ENCODE measurements around the gene SAMHD1. TPM values are rescaled to one million over a fixed set of nuclear protein-coding genes. Genes with fewer than 3 reads are reported as not detected.

SAMHD1 gene
- total RNA-seq, 4 donors from 2014 or later: 373 to 639 (median 471) TPM

DNA sequence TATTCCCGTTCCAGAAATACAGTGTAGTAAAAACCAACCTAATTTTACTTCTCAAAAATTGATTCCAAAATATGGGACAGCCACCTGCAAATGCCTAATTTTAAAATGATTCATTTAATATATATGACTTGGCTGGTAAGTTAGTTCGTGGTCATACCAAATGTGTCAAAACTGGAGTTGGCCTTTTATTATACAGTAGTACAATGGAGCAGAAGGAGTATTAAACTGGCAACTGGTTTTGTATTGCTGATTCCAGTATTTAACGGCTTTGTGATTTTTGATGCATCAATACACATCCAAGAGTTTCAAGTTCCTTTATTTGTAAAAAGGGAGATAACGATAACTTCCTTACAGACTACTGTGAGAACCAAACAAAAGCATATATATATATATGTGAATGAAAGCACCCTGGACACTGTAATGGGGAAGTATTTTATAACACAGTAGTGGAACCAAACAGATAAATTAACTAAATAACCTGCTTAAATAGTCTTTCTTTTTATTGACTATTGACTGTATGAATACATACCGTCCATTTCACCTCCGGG lies 24.8 kb downstream of the SAMHD1 start:
- H3K36me3 ChIP-seq: peaks cover 84 to 100% (median 99%) of the 10 kb centered on the region in 4 donors
- no peak for DNase-seq (ENCODE audit: extremely low spot score)
- intact Hi-C loops (cut with DNase I): loop anchor here (5.0 kb wide), 1 partner anchor 34 kb away; no protein-coding TSS in a partner anchor
- H3K27ac ChIP-seq (replicated peaks in 1 of 4): no peak overlapping the region
- TF ChIP-seq, protein P1, sequence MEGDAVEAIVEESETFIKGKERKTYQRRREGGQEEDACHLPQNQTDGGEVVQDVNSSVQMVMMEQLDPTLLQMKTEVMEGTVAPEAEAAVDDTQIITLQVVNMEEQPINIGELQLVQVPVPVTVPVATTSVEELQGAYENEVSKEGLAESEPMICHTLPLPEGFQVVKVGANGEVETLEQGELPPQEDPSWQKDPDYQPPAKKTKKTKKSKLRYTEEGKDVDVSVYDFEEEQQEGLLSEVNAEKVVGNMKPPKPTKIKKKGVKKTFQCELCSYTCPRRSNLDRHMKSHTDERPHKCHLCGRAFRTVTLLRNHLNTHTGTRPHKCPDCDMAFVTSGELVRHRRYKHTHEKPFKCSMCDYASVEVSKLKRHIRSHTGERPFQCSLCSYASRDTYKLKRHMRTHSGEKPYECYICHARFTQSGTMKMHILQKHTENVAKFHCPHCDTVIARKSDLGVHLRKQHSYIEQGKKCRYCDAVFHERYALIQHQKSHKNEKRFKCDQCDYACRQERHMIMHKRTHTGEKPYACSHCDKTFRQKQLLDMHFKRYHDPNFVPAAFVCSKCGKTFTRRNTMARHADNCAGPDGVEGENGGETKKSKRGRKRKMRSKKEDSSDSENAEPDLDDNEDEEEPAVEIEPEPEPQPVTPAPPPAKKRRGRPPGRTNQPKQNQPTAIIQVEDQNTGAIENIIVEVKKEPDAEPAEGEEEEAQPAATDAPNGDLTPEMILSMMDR (IDR thresholded peaks at IDR 0.05): no peak
- no peak for TF ChIP-seq POLR2AphosphoS5 (IDR thresholded peaks at IDR 0.05)
- no peak for TF ChIP-seq POLR2A (IDR thresholded peaks at IDR 0.05; ENCODE audit: low read depth)
- TF ChIP-seq EP300 (IDR thresholded peaks at IDR 0.05): no peak
- H3K27me3 ChIP-seq: no peaks in the 10 kb centered on the region
- H3K9me3 ChIP-seq: no peaks in the 10 kb centered on the region
- WGBS: 81% methylated on average over 6 of the region's 6 CpGs
- H3K4me1 ChIP-seq: peaks cover 2 to 45% (median 23%) of the 10 kb centered on the region in 4 donors
- H3K4me3 ChIP-seq: no peak overlapping the region

DNA sequence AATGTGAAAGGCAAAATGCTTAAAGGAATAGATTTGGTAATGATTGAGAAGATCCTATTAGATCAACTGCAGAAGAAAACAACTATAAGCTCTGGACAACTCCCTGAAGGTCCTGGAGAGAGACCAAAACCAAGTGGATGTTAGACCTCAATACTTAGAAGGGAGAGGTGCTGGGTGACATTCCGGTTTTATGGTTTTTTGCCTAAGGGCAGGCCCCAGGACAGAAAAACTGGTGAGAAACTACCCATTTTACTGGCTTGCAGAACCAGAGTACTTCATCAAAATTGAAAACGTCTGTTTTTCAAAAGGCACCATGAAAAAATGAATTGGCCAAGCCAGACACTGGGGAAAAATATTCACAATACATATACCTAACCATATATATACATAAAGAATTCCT lies 26.3 kb downstream of the SAMHD1 start:
- Histone ChIP-seq H3K4me3 (no peak overlapping the region), H3K36me3 (peaks cover 86 to 100% (median 99%) of the 10 kb centered on the region in 4 donors), H3K9me3 (no peaks in the 10 kb centered on the region), H3K4me1 (peaks cover 0 to 30% (median 11%) of the 10 kb centered on the region in 4 donors), H3K27ac (replicated peaks in 1 of 4) (no peak overlapping the region), H3K27me3 (no peaks in the 10 kb centered on the region)
- 82% methylated on average over 2 of the region's 2 CpGs for WGBS
- DNase-seq (ENCODE audit: extremely low spot score): no peak
- intact Hi-C loops (cut with DNase I): loop anchor here (5.0 kb wide), 1 partner anchor 33 kb away; no protein-coding TSS in a partner anchor
- TF ChIP-seq, protein P1 (IDR thresholded peaks at IDR 0.05): no peak
- TF ChIP-seq EP300 (IDR thresholded peaks at IDR 0.05) (no peak), POLR2A (IDR thresholded peaks at IDR 0.05; ENCODE audit: low read depth) (no peak), POLR2AphosphoS5 (IDR thresholded peaks at IDR 0.05) (no peak)

DNA sequence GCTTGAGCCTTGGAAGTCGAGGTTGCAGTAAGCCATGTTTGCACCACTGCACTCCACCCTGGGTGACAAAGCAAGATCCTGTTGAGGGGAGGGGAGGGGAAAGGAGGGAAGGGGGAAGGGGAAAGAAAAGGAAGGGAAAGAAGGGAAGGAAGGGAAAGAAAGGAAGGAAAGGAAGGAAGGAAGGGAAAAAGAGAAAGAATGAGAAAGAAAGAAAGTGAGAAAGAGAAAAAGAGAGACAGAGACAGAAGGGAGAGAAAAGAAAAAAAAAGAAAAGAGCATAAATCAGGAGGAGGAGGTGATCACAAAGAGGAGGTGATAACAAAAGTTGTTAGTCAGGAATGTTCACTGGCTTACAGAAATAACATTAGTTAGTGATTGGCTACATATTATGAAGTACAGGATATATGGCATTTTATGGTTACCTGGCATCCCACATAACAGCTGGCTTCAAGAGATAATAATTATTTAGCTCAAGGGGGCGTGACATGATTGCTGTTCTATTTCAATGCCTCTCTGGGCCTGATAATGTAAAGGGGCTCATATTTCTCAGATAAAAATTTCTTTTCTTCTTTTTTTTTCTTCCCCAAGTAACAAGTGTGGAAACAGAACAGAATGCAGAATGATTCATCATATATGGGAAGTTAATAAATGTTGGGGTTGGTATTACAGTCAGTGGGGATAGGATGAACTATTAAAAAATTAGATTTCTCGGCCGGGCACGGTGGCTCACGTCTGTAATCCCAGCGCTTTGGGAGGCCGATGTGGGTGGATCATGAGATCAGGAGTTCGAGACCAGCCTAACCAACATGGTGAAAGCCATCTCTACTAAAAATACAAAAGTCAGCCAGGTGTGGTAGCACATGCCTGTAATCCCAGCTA lies 27.1 kb downstream of the SAMHD1 start:
- no peak for TF ChIP-seq POLR2AphosphoS5 (IDR thresholded peaks at IDR 0.05)
- no peak for TF ChIP-seq POLR2A (IDR thresholded peaks at IDR 0.05; ENCODE audit: low read depth)
- no peak for TF ChIP-seq EP300 (IDR thresholded peaks at IDR 0.05)
- TF ChIP-seq, protein P1 (IDR thresholded peaks at IDR 0.05): no peak
- intact Hi-C loops (cut with DNase I): loop anchor here (5.0 kb wide), 1 partner anchor 32 kb away; no protein-coding TSS in a partner anchor
- peaks cover 0 to 27% (median 10%) of the 10 kb centered on the region in 4 donors for H3K4me1 ChIP-seq
- no peak for DNase-seq (ENCODE audit: extremely low spot score)
- no peaks in the 10 kb centered on the region for H3K27me3 ChIP-seq
- no peak overlapping the region for H3K4me3 ChIP-seq
- H3K27ac ChIP-seq (replicated peaks in 1 of 4): peak overlapping the region in 1 of 4 donors; percentile 29
- H3K36me3 ChIP-seq: peaks cover 80 to 98% (median 96%) of the 10 kb centered on the region in 4 donors
- 87% methylated on average over 9 of the region's 9 CpGs for WGBS
- no peaks in the 10 kb centered on the region for H3K9me3 ChIP-seq

DNA sequence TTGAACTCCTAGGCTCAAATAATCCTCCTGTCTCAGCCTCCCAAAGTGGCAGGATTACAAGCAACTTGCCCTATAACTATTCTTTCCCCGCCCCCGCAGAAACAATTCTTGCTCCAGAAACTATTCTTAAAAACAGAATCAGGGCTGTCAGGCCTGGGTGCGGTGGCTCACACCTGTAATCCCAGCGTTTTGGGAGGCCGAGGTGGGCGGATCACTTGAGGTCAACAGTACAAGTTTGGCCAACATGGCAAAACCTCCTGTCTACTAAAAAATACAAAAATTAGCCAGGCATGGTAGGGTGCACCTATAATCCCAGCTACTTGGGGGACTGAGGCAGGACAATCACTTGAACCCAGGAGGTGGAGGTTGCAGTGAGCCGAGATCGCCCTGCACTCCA lies 31.2 kb downstream of the SAMHD1 start:
- Histone ChIP-seq H3K4me1 (peaks cover 0 to 19% (median 9%) of the 10 kb centered on the region in 4 donors), H3K36me3 (peaks cover 88 to 98% (median 96%) of the 10 kb centered on the region in 4 donors)
- intact Hi-C loops (cut with DNase I): no loop called here

More for the DNA sequence above, 31.2 kb downstream of the SAMHD1 start:
- 98% methylated on average over 7 of the region's 8 CpGs for WGBS
- H3K9me3 ChIP-seq: no peaks in the 10 kb centered on the region
- H3K27ac ChIP-seq (replicated peaks in 1 of 4): peak overlapping the region in 3 of 4 donors; percentile 3 to 28 (median 28)
- no peaks in the 10 kb centered on the region for H3K27me3 ChIP-seq
- H3K4me3 ChIP-seq: no peak overlapping the region
- TF ChIP-seq POLR2A (IDR thresholded peaks at IDR 0.05; ENCODE audit: low read depth): no peak
- TF ChIP-seq EP300 (IDR thresholded peaks at IDR 0.05): no peak
- TF ChIP-seq, protein P1 (IDR thresholded peaks at IDR 0.05): no peak
- TF ChIP-seq POLR2AphosphoS5 (IDR thresholded peaks at IDR 0.05): no peak
- DNase-seq (ENCODE audit: extremely low spot score): no peak

All from esophagus muscularis mucosa (tissue), 4 donors.